A172 (cell line): ENCODE results near the gene KCNQ5. TPM values are rescaled to one million over a fixed set of nuclear protein-coding genes. Genes with fewer than 3 reads are reported as not detected.
A peak's percentile ranks its signal among the peaks of the same experiment; 100 is the strongest.

ENCODE experiments used
- DNase-seq: peaks from one replicate; pipeline ENCODE4 v3.0.0-alpha.2; 2015; ENCODE audit warnings: low spot score
- total RNA-seq: library from RNA; depleted of rRNA; stranded (reverse); fragments of >200 nt; shearing (Covaris generic); gene quantifications from 2 replicates; pipeline ENCODE4 v1.2.3, GENCODE V29; 2014

KCNQ5 gene
- total RNA-seq, 1 experiment from 2014 or later, result 6.7 TPM

- no peak for DNase-seq
These were observed 284.0 kb downstream of the KCNQ5 start for GRCh38 chr6:72905705-72906478.

GRCh38 chr6:72911463-72912155 is 289.7 kb downstream of the KCNQ5 start:
- peak; percentile 45 for DNase-seq

GRCh38 chr6:72913797-72914196 is 291.9 kb downstream of the KCNQ5 start:
- no peak for DNase-seq

GRCh38 chr6:72916298-72916697 is 294.4 kb downstream of the KCNQ5 start:
- no peak for DNase-seq

GRCh38 chr6:72916906-72917305 is 295.0 kb downstream of the KCNQ5 start:
- DNase-seq, result no peak

GRCh38 chr6:72922401-72922800 is 300.5 kb downstream of the KCNQ5 start:
- no peak for DNase-seq

GRCh38 chr6:72925136-72925535 is 303.3 kb downstream of the KCNQ5 start:
- DNase-seq, result no peak

GRCh38 chr6:72930556-72931132 is 308.8 kb downstream of the KCNQ5 start:
- no peak for DNase-seq

GRCh38 chr6:72931325-72931887 is 309.5 kb downstream of the KCNQ5 start:
- no peak for DNase-seq

GRCh38 chr6:72933233-72933632 is 311.4 kb downstream of the KCNQ5 start:
- no peak for DNase-seq

- no peak for DNase-seq
These were observed 315.1 kb downstream of the KCNQ5 start for GRCh38 chr6:72936766-72937559.

GRCh38 chr6:72938104-72938503 is 316.2 kb downstream of the KCNQ5 start:
- DNase-seq, result no peak

GRCh38 chr6:72939004-72939403 is 317.1 kb downstream of the KCNQ5 start:
- DNase-seq, result no peak

GRCh38 chr6:72940265-72940664 is 318.4 kb downstream of the KCNQ5 start:
- DNase-seq, result no peak

GRCh38 chr6:72941263-72941662 is 319.4 kb downstream of the KCNQ5 start:
- DNase-seq, result no peak

GRCh38 chr6:72941751-72942150 is 319.9 kb downstream of the KCNQ5 start:
- DNase-seq, result no peak

- DNase-seq, result no peak
These were observed 321.8 kb downstream of the KCNQ5 start for GRCh38 chr6:72943699-72944098.

GRCh38 chr6:72944660-72945059 is 322.8 kb downstream of the KCNQ5 start:
- no peak for DNase-seq

GRCh38 chr6:72946774-72947173 is 324.9 kb downstream of the KCNQ5 start:
- no peak for DNase-seq

GRCh38 chr6:72947534-72947933 is 325.7 kb downstream of the KCNQ5 start:
- DNase-seq, result no peak

GRCh38 chr6:72948153-72948552 is 326.3 kb downstream of the KCNQ5 start:
- no peak for DNase-seq
